COLO829 (cell line): Measurements from ENCODE around the gene GAPDHS.
A peak's percentile ranks its signal among the peaks of the same experiment; 100 is the strongest.

Experiments
- DNase-seq: peaks from one replicate; pipeline ENCODE4 v3.0.0; 2012; ENCODE audit warnings: low spot score

Gene GAPDHS

GRCh38 chr19:35533201-35533821 is at the start of gene GAPDHS:
GAPDHS (plus strand) TSS chr19:35533456; CDS start chr19:35533528, 72 bp downstream.
- no peak for DNase-seq

- DNase-seq: no peak
Observed at GRCh38 chr19:35484252-35485036, 48.8 kb upstream of the GAPDHS start.

DNA sequence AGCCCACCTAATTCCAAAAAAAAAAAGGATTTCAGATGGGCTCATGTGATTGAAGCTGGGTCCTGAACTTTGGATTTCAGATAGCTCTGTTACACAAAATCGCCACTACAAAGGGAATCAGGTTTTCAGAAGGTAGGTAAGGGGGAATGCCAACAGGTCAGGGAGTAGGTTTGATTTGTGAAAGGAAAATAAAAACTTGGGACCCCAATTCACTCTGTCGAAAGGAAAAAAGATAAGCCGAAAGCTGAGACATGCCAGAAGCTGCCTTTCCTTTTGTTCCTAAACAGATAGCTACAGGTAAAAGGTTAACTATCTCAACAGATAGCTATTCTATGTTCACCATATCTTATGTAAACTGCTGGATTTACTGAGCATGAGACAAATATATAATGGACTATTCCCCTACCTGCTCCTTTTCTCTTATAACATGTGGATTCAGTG is 47.0 kb upstream of the GAPDHS start:
- DNase-seq: no peak

GRCh38 chr19:35487656-35488182 is 45.5 kb upstream of the GAPDHS start:
- no peak for DNase-seq

GRCh38 chr19:35488677-35489076 is 44.6 kb upstream of the GAPDHS start:
- no peak for DNase-seq

- no peak for DNase-seq
Observed at GRCh38 chr19:35490364-35490763, 42.9 kb upstream of the GAPDHS start, which contains the start of gene KRTDAP. KRTDAP (minus strand) TSS chr19:35490464; CDS start chr19:35490442, 22 bp downstream.

- DNase-seq: no peak
Observed at GRCh38 chr19:35491836-35492360, 41.4 kb upstream of the GAPDHS start.

DNA sequence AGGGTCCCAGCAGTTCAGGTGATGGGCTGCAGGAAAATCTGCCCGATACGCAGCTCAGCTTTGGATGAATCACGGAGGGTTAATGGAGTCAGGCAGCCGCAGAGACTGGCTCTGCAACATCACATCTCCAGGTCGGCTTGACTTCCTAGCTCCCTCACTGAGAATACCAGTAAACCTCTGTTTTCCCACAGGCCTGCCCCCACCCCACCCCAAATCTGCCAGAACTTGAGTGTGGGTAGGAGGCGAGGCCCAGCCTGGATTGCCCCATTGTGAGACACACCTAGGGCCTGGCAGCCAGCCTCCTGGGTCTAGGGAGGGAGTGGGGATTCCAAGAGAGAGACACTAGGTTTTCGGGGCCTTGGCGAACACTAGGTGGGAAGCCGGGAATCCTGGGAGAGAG is 39.3 kb upstream of the GAPDHS start:
- no peak for DNase-seq

DNA sequence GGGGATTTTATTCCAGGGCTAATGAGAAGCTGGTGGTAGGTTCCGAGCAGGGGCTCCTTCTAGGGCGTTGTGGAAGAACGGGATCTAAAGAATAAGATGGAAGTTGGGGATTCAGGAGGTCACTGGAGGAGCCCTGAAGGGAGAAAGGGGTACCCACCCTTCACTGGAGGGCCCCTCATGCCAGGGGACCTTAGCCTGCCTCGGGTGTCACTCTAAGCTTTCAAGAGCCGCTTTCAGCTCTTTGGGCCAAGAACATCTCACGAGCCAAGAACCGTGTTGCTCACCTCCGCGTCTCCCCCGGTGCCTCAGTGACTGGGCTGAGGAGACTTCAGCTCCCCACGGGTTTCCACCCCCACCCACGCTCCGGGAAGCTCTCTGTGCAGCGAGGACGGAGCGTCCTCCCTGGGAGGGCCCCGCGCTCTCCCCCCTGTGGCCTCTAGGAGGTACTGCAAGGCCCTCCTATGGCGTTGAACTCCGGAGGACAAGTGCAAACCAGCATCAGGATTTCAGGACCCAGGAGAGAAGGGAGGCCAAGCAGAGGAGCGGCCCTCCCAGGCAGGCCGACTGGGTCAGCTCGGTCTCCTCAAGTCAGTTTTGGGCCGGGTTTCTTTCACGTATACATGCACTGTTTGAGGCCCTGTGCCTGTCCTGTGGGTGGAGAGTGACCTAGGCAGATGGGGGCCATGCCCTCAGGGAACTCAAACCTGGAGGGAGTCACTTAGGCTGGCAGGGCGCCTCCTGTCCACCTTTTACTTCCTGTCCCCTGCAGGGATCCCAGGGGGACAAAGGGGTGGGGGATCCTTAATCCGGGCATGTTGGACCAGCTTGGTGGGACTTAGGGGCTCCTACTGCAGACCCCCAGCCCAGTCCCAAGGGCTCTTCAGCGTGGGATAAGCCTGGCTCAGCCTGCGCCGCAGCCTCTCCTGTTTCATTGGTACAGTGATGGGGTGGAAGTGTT is 37.9 kb upstream of the GAPDHS start:
- peak; percentile 79 for DNase-seq

- DNase-seq: no peak
Observed at GRCh38 chr19:35497406-35497805, 35.9 kb upstream of the GAPDHS start.

- no peak for DNase-seq
Observed at GRCh38 chr19:35498220-35498619, 35.0 kb upstream of the GAPDHS start.

DNA sequence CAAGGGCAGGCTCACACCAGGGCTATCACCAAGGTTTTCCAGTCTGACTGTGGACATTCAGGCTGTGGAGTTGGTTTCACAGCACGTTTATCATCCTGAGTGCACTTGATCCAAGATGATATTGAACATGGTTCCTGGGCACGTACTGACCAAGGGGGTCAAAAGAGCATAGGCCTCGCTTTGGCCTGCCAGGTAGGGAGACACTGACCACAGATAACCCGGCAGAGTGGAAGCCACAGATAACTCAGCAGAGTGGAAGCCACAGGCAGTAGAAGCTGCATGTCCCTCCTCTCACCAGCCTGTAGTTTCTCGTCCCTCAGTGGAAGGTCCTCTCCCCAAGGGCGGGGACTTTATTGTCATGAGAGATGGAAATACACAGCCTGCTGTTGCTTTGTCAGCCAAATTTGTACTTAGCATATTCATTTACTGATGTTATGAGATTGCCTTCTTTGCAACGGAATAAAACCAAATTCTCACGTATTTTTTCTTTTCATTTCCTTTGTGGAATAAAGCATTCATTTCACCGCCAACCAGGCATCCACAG is 34.2 kb upstream of the GAPDHS start:
- DNase-seq: no peak

DNA sequence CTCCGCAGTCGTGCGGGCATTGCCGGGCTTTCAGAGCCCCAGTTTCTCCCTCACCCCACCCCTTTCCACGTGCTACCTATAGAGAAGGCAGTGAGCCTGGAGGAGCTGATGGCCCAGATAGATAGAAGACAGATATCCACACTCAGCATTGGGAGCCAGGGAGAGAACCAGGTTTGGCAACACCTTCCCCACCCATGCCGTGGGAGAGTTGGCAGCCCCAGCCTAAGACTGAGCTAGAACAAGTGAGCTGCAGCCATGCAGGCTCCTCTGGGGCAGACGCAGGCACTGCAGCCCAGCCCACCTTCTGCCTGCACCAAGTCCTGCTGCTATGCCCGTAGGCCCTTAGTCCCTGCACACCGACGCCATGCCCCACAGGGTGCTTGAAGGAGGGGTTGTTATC is 32.6 kb upstream of the GAPDHS start:
- no peak for DNase-seq

GRCh38 chr19:35501684-35502083 is 31.6 kb upstream of the GAPDHS start:
- DNase-seq: no peak

- DNase-seq: no peak
Observed at GRCh38 chr19:35502751-35503150, 30.5 kb upstream of the GAPDHS start.

DNA sequence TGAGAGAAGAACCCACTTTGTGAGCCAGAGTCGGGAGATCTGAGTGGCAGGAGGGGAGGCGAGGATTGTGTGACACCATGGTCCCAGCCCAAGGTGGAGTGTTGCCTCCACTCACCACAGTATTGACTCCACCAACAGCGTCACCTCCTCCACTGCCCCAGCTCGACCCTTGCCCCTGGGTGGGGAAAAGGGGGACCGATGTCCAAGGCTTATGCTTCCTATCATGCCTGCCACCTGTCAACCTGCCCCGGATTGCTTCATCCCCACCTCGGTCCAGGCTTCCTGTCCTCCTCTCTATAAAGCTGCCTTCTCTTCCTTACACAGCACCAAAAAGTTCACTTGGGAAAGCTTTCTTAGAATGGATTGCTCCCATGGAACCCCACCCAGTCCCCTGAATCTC is 27.2 kb upstream of the GAPDHS start:
- no peak for DNase-seq

- no peak for DNase-seq
Observed at GRCh38 chr19:35507561-35507960, 25.7 kb upstream of the GAPDHS start.

- DNase-seq: no peak
Observed at GRCh38 chr19:35508129-35508528, 25.1 kb upstream of the GAPDHS start.

DNA sequence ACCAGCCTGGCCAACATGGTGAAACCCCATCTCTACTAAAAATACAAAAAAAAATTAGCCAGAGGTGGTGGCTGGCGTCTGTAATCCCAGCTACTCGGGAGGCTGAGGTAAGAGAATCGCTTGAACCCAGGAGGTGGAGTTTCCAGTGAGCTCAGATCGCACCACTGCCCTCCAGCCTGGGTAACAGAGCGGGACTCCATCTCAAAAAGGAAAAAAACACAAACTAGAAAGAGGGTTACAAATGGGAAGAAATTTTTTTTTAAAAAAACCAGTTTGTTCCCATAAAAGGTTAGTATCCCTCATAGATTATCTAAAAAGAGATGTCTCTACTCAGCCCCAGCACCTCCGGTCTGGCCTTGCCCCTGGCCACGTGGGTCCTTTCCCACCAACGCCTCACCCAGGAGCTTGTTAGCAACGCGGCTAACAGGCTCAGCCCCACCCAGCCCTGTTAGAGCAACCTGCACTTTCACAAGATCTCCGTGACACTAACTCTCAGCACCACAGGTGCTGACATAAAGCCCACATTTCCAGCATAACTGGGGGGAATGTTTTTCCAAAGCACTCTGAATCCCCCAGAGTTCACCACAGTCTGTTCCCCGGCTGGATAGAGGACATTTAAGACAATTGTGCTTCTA is 24.1 kb upstream of the GAPDHS start:
- DNase-seq: no peak

GRCh38 chr19:35509861-35510625 is 23.2 kb upstream of the GAPDHS start:
- DNase-seq: peak; percentile 63
